ENCODE results near the gene CDKN2D. TPM values are rescaled to one million over a fixed set of nuclear protein-coding genes. Genes with fewer than 3 reads are reported as not detected.

Gene CDKN2D
- total RNA-seq, 4 donors from 2014 or later, result 7.7 to 14.6 (median 7.8) TPM

DNA sequence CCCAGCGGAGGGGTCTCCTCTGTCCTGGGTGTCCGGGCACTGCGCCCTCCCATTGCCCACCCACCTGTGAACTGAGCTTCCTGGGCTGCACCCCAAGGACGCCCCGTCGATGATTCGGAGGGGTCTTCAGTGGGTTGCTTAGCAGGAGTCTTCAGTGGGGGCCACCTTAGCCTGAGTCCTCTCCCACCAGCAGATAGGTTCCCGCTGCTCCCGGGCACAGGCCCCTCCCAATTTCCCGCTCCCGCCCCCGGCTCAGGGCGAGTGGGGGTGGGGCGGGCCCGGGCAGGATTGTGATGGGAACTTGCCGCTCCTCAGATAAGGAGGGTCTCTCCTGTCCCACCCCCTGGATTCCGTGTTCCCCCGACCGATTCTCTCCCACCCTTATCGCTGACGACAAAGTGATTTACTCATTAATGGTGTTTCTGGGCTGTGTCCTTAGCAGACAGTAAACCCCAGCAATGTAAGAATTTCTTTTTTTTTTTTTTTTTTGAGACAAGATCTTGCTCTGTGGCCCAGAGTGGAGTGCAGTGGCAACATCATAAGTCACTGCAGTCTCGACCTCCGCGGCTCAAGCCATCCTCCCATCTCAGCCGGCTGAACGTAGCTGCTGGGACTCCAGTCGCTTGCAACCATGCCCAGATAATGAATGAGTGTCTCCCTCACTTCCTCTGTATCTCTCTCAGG is 50.9 kb downstream of the CDKN2D start:
- no peak overlapping the region for H3K27ac ChIP-seq
- H3K4me3 ChIP-seq, result no peak overlapping the region
- no peaks in the 10 kb centered on the region for H3K9me3 ChIP-seq
- intact Hi-C loops (cut with DNase I; ENCODE audit: low total_unique reads), result no loop called here
- DNase-seq, result no peak
- TF ChIP-seq, protein P1, sequence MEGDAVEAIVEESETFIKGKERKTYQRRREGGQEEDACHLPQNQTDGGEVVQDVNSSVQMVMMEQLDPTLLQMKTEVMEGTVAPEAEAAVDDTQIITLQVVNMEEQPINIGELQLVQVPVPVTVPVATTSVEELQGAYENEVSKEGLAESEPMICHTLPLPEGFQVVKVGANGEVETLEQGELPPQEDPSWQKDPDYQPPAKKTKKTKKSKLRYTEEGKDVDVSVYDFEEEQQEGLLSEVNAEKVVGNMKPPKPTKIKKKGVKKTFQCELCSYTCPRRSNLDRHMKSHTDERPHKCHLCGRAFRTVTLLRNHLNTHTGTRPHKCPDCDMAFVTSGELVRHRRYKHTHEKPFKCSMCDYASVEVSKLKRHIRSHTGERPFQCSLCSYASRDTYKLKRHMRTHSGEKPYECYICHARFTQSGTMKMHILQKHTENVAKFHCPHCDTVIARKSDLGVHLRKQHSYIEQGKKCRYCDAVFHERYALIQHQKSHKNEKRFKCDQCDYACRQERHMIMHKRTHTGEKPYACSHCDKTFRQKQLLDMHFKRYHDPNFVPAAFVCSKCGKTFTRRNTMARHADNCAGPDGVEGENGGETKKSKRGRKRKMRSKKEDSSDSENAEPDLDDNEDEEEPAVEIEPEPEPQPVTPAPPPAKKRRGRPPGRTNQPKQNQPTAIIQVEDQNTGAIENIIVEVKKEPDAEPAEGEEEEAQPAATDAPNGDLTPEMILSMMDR (IDR thresholded peaks at IDR 0.05), result no peak
- no peak for TF ChIP-seq POLR2A (IDR thresholded peaks at IDR 0.05)
- peaks cover 0 to 7% of the 10 kb centered on the region in 2 donors for H3K4me1 ChIP-seq
- H3K27me3 ChIP-seq, result peaks cover 9 to 26% of the 10 kb centered on the region in 2 donors
- no peaks in the 10 kb centered on the region for H3K36me3 ChIP-seq

DNA sequence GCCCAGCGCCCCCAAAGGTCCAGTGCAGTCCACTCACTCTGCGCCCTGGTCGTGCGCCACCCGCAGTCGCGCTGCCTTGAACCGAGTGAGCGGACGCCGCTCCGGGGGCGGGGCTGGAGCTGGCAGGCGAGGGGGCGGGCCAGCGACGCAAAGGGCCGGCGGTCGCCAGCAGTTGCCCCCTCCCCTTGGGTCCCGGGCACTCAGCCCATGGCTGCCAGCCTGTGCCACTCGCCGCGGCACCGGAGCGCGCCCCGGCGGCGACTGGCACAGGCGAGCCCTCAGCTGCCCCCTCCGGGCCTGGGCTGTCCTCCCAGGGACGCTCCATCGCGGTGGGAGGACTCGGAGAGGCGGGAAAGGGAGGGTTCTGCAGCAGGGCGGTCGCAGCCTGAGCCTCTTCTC is 51.4 kb downstream of the CDKN2D start, which contains the start of gene S1PR5:
S1PR5 (minus strand) TSS at position 87 of the 399 bp plus-strand sequence. CDS start 2,436 bp downstream, outside the sequence.
- H3K27ac ChIP-seq, result no peak within 1 kb of the TSS
- DNase-seq, result no peak
- peaks cover 9 to 26% of the 10 kb centered on the region in 2 donors for H3K27me3 ChIP-seq
- H3K4me1 ChIP-seq, result peaks cover 0 to 7% of the 10 kb centered on the region in 2 donors
- H3K36me3 ChIP-seq, result no peaks in the 10 kb centered on the region
- no peak within 1 kb of the TSS for H3K4me3 ChIP-seq
- intact Hi-C loops (cut with DNase I; ENCODE audit: low total_unique reads), result no loop called here
- no peak for TF ChIP-seq POLR2A (IDR thresholded peaks at IDR 0.05)
- TF ChIP-seq, protein P1 (IDR thresholded peaks at IDR 0.05), result no peak
- H3K9me3 ChIP-seq, result no peaks in the 10 kb centered on the region

DNA sequence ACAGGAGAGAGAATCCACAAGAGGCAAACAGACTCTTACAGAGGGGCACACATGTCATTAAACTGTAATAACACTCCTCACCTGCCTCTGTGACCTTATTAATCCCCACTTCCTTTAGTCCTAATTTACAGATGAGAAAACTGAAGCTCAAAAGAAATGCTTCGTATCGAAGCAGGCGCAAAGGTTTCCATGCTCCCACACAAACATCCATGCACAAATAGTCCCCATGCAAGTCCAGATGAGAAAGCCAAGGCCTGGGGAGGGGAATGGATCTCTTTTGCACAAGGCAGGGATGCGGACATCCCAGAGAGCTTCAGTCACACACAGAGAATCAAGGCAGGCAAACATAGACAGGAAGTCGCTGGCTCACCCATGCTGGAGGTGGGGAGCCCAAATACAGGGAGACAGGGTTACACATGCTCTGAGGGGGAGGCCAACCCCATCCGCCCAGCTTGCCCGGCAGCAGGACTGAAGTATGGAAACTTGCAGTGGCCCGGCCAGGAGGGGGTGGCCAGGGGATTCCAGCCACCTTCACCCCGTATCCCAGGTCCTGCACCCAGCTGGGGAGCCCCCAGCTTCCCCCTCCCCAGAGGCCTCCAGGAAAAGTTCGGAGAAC is 52.0 kb downstream of the CDKN2D start:
- Histone ChIP-seq H3K27me3 (peaks cover 9 to 26% of the 10 kb centered on the region in 2 donors), H3K36me3 (no peaks in the 10 kb centered on the region), H3K9me3 (no peaks in the 10 kb centered on the region), H3K4me1 (peaks cover 0 to 7% of the 10 kb centered on the region in 2 donors), H3K4me3 (no peak overlapping the region), H3K27ac (no peak overlapping the region)
- TF ChIP-seq, protein P1 (IDR thresholded peaks at IDR 0.05), result no peak
- no peak for TF ChIP-seq POLR2A (IDR thresholded peaks at IDR 0.05)
- no peak for DNase-seq
- intact Hi-C loops (cut with DNase I; ENCODE audit: low total_unique reads), result no loop called here

MicroRNAs encoded within 50 kb of the gene (microRNA counts, 767-probe panel; counts per million panel counts)
- 0 counts per million in 2 donors for microRNA hsa-miR-1238

Small RNA genes lying within 50 kb of the gene (microRNA-seq; reads per million reads assigned to microRNA genes)
- gene MIR1238 (ENCODE audit: borderline microRNAs expressed, borderline replicate concordance), result not detected

Small RNA genes lying within 50 kb of the gene (small RNA-seq; reads per million reads assigned to genes)
- gene MIR1238 (not detected), gene RNU7-140P (not detected)

Other genes with a start within 250 kb of the CDKN2D start
- 10 to 100 TPM in 3 of 4 donors, 1 to 10 TPM in 1; 7.4 to 42.4 (median 16.4) TPM for gene RAVER1, start 235.4 kb downstream of the CDKN2D start, total RNA-seq
- gene ICAM3, start 229.4 kb downstream of the CDKN2D start, total RNA-seq, result 10 to 100 TPM in 1 of 4 donors, 1 to 10 TPM in 3; 3.0 to 65.3 (median 6.2) TPM
- gene TYK2, start 188.4 kb downstream of the CDKN2D start, total RNA-seq, result 100 to 1,000 TPM in 1 of 4 donors, 10 to 100 TPM in 3; 22.0 to 112 (median 67.8) TPM
- gene CDC37, start 165.4 kb downstream of the CDKN2D start, total RNA-seq, result 100 to 1,000 TPM in 2 of 4 donors, 10 to 100 TPM in 2; 41.5 to 163 (median 129) TPM
- 10 to 100 TPM in 1 of 4 donors, 1 to 10 TPM in 3; 3.2 to 10.6 (median 4.1) TPM for gene PDE4A, start 148.4 kb downstream of the CDKN2D start, total RNA-seq
- gene KEAP1, start 65.6 kb downstream of the CDKN2D start, total RNA-seq, result 100 to 1,000 TPM in 1 of 4 donors, 10 to 100 TPM in 3; 39.7 to 127 (median 56.8) TPM
- gene S1PR5, start 51.5 kb downstream of the CDKN2D start, total RNA-seq, result 1 to 10 TPM in 2 of 4 donors, not detected in 2; 1.8 to 2.6 TPM
- 10 to 100 TPM in 2 of 4 donors, 1 to 10 TPM in 2; 4.4 to 22.1 (median 8.4) TPM for gene ATG4D, start 25.1 kb downstream of the CDKN2D start, total RNA-seq
- 100 to 1,000 TPM in 1 of 4 donors, 10 to 100 TPM in 2, 1 to 10 TPM in 1; 9.0 to 152 (median 27.6) TPM for gene KRI1, start 3.0 kb downstream of the CDKN2D start, total RNA-seq
- 10 to 100 TPM in 2 of 4 donors, not detected in 2; 14.9 to 16.7 TPM for gene AP1M2, start 18.3 kb upstream of the CDKN2D start, total RNA-seq
- 100 to 1,000 TPM in 1 of 4 donors, 10 to 100 TPM in 3; 38.5 to 107 (median 65.8) TPM for gene SLC44A2, start 56.6 kb upstream of the CDKN2D start, total RNA-seq
- gene ILF3, start 85.4 kb upstream of the CDKN2D start, total RNA-seq, result 100 to 1,000 TPM in 2 of 4 donors, 10 to 100 TPM in 2; 57.1 to 282 (median 138) TPM
- 100 to 1,000 TPM in 1 of 4 donors, 10 to 100 TPM in 3; 35.0 to 311 (median 50.8) TPM for gene QTRT1, start 132.5 kb upstream of the CDKN2D start, total RNA-seq
- 100 to 1,000 TPM in 2 of 4 donors, 10 to 100 TPM in 2; 46.8 to 150 (median 86.0) TPM for gene DNM2, start 149.1 kb upstream of the CDKN2D start, total RNA-seq

Measured in uterus (tissue), 4 donors.